ENCODE results near the gene SLC35F3.

- no peak for TF ChIP-seq CTCF (IDR thresholded peaks at IDR 0.05)
- TF ChIP-seq POLR2A (IDR thresholded peaks at IDR 0.05): no peak
- no peak for TF ChIP-seq EP300 (IDR thresholded peaks at IDR 0.05)
- TF ChIP-seq POLR2AphosphoS5 (IDR thresholded peaks at IDR 0.05): no peak
Measured at GRCh38 chr1:234295068-234295467, 390.6 kb downstream of the SLC35F3 start.

All from suprapubic skin (tissue), 4 donors.